ENCODE results near the gene TNIK. TPM values are rescaled to one million over a fixed set of nuclear protein-coding genes. Genes with fewer than 3 reads are reported as not detected.

Gene TNIK
- total RNA-seq, 1 experiment from 2014 or later = not detected

- Histone ChIP-seq H3K4me1 (ENCODE audit: low read length) (no peaks in the 10 kb centered on the region), H4K20me1 (ENCODE audit: insufficient read depth, low read depth, low read length) (no peaks in the 10 kb centered on the region), H3K79me2 (ENCODE audit: low read length) (no peaks in the 10 kb centered on the region), H3K4me3 (ENCODE audit: low read length) (no peak overlapping the region), H3K27me3 (ENCODE audit: low read length) (no peaks in the 10 kb centered on the region), H2AFZ (ENCODE audit: low read length) (no peak overlapping the region), H3K36me3 (ENCODE audit: insufficient read depth, low read length) (no peaks in the 10 kb centered on the region), H3K9me2 (replicated peaks; ENCODE audit: insufficient read depth, low read length) (no peaks in the 10 kb centered on the region), H3K4me2 (ENCODE audit: low read depth, low read length, poor library complexity, severe bottlenecking) (no peak overlapping the region), H3K27ac (ENCODE audit: low read length) (no peak overlapping the region), H3K9ac (ENCODE audit: low read length) (no peak overlapping the region), H3K9me3 (ENCODE audit: low read length) (peaks cover 6% of the 10 kb centered on the region)
- no peak for DNase-seq
These were observed 302.2 kb downstream of the TNIK start for GRCh38 chr3:171157980-171158379.

GRCh38 chr3:171157286-171157685, 302.9 kb downstream of the TNIK start:
- Histone ChIP-seq H3K27ac (ENCODE audit: low read length) (no peak overlapping the region), H3K9me3 (ENCODE audit: low read length) (no peaks in the 10 kb centered on the region), H3K4me1 (ENCODE audit: low read length) (no peaks in the 10 kb centered on the region), H3K79me2 (ENCODE audit: low read length) (no peaks in the 10 kb centered on the region), H4K20me1 (ENCODE audit: insufficient read depth, low read depth, low read length) (no peaks in the 10 kb centered on the region), H3K9me2 (replicated peaks; ENCODE audit: insufficient read depth, low read length) (no peaks in the 10 kb centered on the region), H2AFZ (ENCODE audit: low read length) (no peak overlapping the region), H3K9ac (ENCODE audit: low read length) (no peak overlapping the region), H3K4me2 (ENCODE audit: low read depth, low read length, poor library complexity, severe bottlenecking) (no peak overlapping the region), H3K36me3 (ENCODE audit: insufficient read depth, low read length) (no peaks in the 10 kb centered on the region), H3K4me3 (ENCODE audit: low read length) (no peak overlapping the region), H3K27me3 (ENCODE audit: low read length) (no peaks in the 10 kb centered on the region)
- no peak for DNase-seq

- Histone ChIP-seq H3K27me3 (ENCODE audit: low read length) (no peaks in the 10 kb centered on the region), H3K9me3 (ENCODE audit: low read length) (no peaks in the 10 kb centered on the region), H3K9ac (ENCODE audit: low read length) (no peak overlapping the region), H2AFZ (ENCODE audit: low read length) (no peak overlapping the region), H3K4me1 (ENCODE audit: low read length) (no peaks in the 10 kb centered on the region), H4K20me1 (ENCODE audit: insufficient read depth, low read depth, low read length) (no peaks in the 10 kb centered on the region), H3K79me2 (ENCODE audit: low read length) (no peaks in the 10 kb centered on the region), H3K27ac (ENCODE audit: low read length) (no peak overlapping the region), H3K9me2 (replicated peaks; ENCODE audit: insufficient read depth, low read length) (no peaks in the 10 kb centered on the region), H3K36me3 (ENCODE audit: insufficient read depth, low read length) (no peaks in the 10 kb centered on the region), H3K4me2 (ENCODE audit: low read depth, low read length, poor library complexity, severe bottlenecking) (no peak overlapping the region), H3K4me3 (ENCODE audit: low read length) (no peak overlapping the region)
- DNase-seq = no peak
These were observed 303.7 kb downstream of the TNIK start for GRCh38 chr3:171156401-171157010.

GRCh38 chr3:171155122-171155700, 305.0 kb downstream of the TNIK start:
- Histone ChIP-seq H3K27ac (ENCODE audit: low read length) (no peak overlapping the region), H3K9me2 (replicated peaks; ENCODE audit: insufficient read depth, low read length) (no peaks in the 10 kb centered on the region), H4K20me1 (ENCODE audit: insufficient read depth, low read depth, low read length) (no peaks in the 10 kb centered on the region), H3K9ac (ENCODE audit: low read length) (no peak overlapping the region), H2AFZ (ENCODE audit: low read length) (no peak overlapping the region), H3K4me3 (ENCODE audit: low read length) (no peak overlapping the region), H3K9me3 (ENCODE audit: low read length) (no peaks in the 10 kb centered on the region), H3K79me2 (ENCODE audit: low read length) (no peaks in the 10 kb centered on the region), H3K27me3 (ENCODE audit: low read length) (no peaks in the 10 kb centered on the region), H3K4me2 (ENCODE audit: low read depth, low read length, poor library complexity, severe bottlenecking) (no peak overlapping the region), H3K36me3 (ENCODE audit: insufficient read depth, low read length) (no peaks in the 10 kb centered on the region), H3K4me1 (ENCODE audit: low read length) (no peaks in the 10 kb centered on the region)
- DNase-seq = no peak

- Histone ChIP-seq H3K36me3 (ENCODE audit: insufficient read depth, low read length) (no peaks in the 10 kb centered on the region), H4K20me1 (ENCODE audit: insufficient read depth, low read depth, low read length) (no peaks in the 10 kb centered on the region), H3K4me3 (ENCODE audit: low read length) (no peak overlapping the region), H3K9ac (ENCODE audit: low read length) (no peak overlapping the region), H3K9me3 (ENCODE audit: low read length) (no peaks in the 10 kb centered on the region), H3K27me3 (ENCODE audit: low read length) (no peaks in the 10 kb centered on the region), H3K79me2 (ENCODE audit: low read length) (no peaks in the 10 kb centered on the region), H3K9me2 (replicated peaks; ENCODE audit: insufficient read depth, low read length) (no peaks in the 10 kb centered on the region), H3K4me1 (ENCODE audit: low read length) (no peaks in the 10 kb centered on the region), H2AFZ (ENCODE audit: low read length) (no peak overlapping the region), H3K4me2 (ENCODE audit: low read depth, low read length, poor library complexity, severe bottlenecking) (no peak overlapping the region), H3K27ac (ENCODE audit: low read length) (no peak overlapping the region)
- DNase-seq = no peak
These were observed 309.3 kb downstream of the TNIK start for GRCh38 chr3:171150945-171151344.

- Histone ChIP-seq H3K9me2 (replicated peaks; ENCODE audit: insufficient read depth, low read length) (no peaks in the 10 kb centered on the region), H3K27ac (ENCODE audit: low read length) (no peak overlapping the region), H3K4me3 (ENCODE audit: low read length) (no peak overlapping the region), H3K79me2 (ENCODE audit: low read length) (no peaks in the 10 kb centered on the region), H3K36me3 (ENCODE audit: insufficient read depth, low read length) (no peaks in the 10 kb centered on the region), H3K4me2 (ENCODE audit: low read depth, low read length, poor library complexity, severe bottlenecking) (no peak overlapping the region), H3K9me3 (ENCODE audit: low read length) (no peaks in the 10 kb centered on the region), H2AFZ (ENCODE audit: low read length) (no peak overlapping the region), H3K9ac (ENCODE audit: low read length) (no peak overlapping the region), H4K20me1 (ENCODE audit: insufficient read depth, low read depth, low read length) (no peaks in the 10 kb centered on the region), H3K27me3 (ENCODE audit: low read length) (no peaks in the 10 kb centered on the region), H3K4me1 (ENCODE audit: low read length) (no peaks in the 10 kb centered on the region)
- DNase-seq = no peak
These were observed 310.6 kb downstream of the TNIK start for GRCh38 chr3:171149526-171150116.

GRCh38 chr3:171145798-171146197, 314.4 kb downstream of the TNIK start:
- no peaks in the 10 kb centered on the region for H3K27me3 ChIP-seq (ENCODE audit: low read length)
- no peak overlapping the region for H2AFZ ChIP-seq (ENCODE audit: low read length)
- no peaks in the 10 kb centered on the region for H3K36me3 ChIP-seq (ENCODE audit: insufficient read depth, low read length)
- DNase-seq = no peak
- no peaks in the 10 kb centered on the region for H3K4me1 ChIP-seq (ENCODE audit: low read length)
- no peak overlapping the region for H3K9ac ChIP-seq (ENCODE audit: low read length)
- H3K79me2 ChIP-seq (ENCODE audit: low read length) = no peaks in the 10 kb centered on the region
- H4K20me1 ChIP-seq (ENCODE audit: insufficient read depth, low read depth, low read length) = no peaks in the 10 kb centered on the region
- H3K9me3 ChIP-seq (ENCODE audit: low read length) = no peaks in the 10 kb centered on the region
- H3K4me3 ChIP-seq (ENCODE audit: low read length) = no peak overlapping the region
- no peaks in the 10 kb centered on the region for H3K9me2 ChIP-seq (replicated peaks; ENCODE audit: insufficient read depth, low read length)
- H3K27ac ChIP-seq (ENCODE audit: low read length) = no peak overlapping the region
- H3K4me2 ChIP-seq (ENCODE audit: low read depth, low read length, poor library complexity, severe bottlenecking) = no peak overlapping the region

- Histone ChIP-seq H3K36me3 (ENCODE audit: insufficient read depth, low read length) (no peaks in the 10 kb centered on the region), H3K9me2 (replicated peaks; ENCODE audit: insufficient read depth, low read length) (no peaks in the 10 kb centered on the region), H3K27me3 (ENCODE audit: low read length) (no peaks in the 10 kb centered on the region), H3K4me2 (ENCODE audit: low read depth, low read length, poor library complexity, severe bottlenecking) (no peak overlapping the region), H2AFZ (ENCODE audit: low read length) (no peak overlapping the region), H4K20me1 (ENCODE audit: insufficient read depth, low read depth, low read length) (no peaks in the 10 kb centered on the region), H3K4me3 (ENCODE audit: low read length) (no peak overlapping the region), H3K79me2 (ENCODE audit: low read length) (no peaks in the 10 kb centered on the region), H3K4me1 (ENCODE audit: low read length) (no peaks in the 10 kb centered on the region), H3K27ac (ENCODE audit: low read length) (no peak overlapping the region), H3K9ac (ENCODE audit: low read length) (no peak overlapping the region), H3K9me3 (ENCODE audit: low read length) (no peaks in the 10 kb centered on the region)
- DNase-seq = no peak
These were observed 317.2 kb downstream of the TNIK start for GRCh38 chr3:171142985-171143384.
